Stimulated activated CD8-positive, alpha-beta memory T cell treated with anti-CD3 and anti-CD28 coated beads, Interleukin-4, amount 100 ng/mL, for 24 hours (primary cell): ENCODE data around the gene DAGLB.
"Not testable (repeated sequence)": the region's sequence is repeated elsewhere in the genome, so short reads cannot be mapped to it uniquely, and the experiment has no call there.

ENCODE experiments used
- DNase-seq: peaks from one replicate; pipeline ENCODE4 v3.0.0-alpha.2; 2020; ENCODE audit warnings: low read depth

The DAGLB gene, protein sequence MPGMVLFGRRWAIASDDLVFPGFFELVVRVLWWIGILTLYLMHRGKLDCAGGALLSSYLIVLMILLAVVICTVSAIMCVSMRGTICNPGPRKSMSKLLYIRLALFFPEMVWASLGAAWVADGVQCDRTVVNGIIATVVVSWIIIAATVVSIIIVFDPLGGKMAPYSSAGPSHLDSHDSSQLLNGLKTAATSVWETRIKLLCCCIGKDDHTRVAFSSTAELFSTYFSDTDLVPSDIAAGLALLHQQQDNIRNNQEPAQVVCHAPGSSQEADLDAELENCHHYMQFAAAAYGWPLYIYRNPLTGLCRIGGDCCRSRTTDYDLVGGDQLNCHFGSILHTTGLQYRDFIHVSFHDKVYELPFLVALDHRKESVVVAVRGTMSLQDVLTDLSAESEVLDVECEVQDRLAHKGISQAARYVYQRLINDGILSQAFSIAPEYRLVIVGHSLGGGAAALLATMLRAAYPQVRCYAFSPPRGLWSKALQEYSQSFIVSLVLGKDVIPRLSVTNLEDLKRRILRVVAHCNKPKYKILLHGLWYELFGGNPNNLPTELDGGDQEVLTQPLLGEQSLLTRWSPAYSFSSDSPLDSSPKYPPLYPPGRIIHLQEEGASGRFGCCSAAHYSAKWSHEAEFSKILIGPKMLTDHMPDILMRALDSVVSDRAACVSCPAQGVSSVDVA

DNA sequence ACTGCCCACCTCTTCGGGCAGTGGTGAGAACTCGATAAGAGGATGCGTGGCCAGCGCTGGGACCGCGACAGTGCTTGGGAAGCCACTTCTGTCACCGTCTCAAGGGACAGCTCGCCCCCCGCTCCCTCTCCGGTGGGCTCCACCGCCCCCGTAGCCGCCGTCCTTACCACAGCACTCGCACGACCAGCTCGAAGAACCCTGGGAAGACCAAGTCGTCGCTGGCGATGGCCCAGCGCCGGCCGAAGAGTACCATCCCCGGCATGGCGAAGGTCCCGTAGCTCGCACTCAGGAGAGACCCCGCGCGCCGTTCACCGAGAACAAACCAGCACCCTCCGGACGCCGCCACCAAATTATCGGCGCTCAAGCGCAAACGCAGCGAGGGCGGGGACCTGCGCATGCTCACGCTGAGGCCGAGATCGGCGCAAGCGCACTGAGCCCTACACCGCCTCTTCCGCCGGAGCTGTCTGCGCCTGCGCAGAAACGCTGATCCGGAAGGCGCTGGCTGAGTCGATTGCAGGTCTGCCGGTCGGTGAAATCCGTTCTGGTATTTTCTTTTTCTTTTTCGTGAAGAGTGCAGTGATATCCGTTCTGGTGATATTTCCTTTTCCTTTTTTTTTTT, at the start of gene DAGLB:
Gene DAGLB, minus strand, starts transcription at position 374 of the 619 bp plus-strand sequence. Its CDS starts 112 bp downstream, at position 262.
- DNase-seq = peak; percentile 94

DNA sequence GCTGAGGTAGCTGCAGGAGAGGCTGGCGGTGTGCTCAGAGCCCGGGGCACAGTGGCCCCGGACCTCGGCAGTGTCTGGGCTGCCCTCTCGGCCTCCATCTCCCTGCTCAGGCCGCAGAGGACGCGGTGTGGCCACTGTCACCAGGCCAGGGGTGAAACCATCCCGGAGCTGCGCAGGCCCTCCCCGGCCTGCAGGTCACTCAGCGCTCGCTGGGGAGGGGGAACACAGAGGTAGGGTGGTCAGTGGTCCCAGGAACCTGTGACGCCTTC, 49.8 kb upstream of the DAGLB start:
- DNase-seq = no peak

DNA sequence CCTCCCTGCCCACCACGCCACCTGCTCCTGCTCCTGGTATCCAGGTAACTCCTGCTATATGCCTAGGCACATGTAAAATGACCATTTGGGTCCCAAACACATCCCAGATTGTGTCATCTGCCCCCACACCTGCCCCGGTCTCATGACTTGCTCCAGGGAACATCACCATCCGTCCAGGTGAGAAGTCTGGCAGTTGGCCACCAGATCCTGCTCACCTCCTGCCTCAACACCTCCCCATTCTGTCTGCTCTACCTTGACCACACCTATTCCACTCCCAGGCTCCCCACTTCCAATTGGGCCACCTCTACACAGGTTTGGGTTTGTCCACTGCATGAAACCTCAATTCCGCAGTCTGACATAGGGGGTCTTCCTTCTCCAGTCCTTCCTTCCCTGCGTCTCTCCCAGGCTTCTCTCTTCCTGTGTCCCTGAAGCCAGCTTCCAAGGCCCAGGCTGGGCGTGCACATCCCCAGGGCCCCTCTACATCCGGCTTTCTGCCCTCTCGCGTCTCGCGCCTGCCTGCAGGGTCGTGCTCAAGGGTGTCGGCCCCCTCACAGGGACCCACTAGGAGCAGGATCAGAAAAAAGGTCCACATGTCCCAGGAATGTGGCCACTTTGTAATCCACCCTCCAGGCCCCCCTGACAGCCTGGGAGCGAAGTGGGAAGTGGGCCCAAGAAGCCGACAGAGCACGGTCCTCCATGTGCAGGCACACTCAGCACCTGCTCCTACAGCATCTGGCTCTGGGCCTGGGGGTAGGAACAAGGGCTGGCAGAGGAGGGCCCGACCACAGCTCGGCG, 49.3 kb upstream of the DAGLB start:
- DNase-seq = no peak

DNA sequence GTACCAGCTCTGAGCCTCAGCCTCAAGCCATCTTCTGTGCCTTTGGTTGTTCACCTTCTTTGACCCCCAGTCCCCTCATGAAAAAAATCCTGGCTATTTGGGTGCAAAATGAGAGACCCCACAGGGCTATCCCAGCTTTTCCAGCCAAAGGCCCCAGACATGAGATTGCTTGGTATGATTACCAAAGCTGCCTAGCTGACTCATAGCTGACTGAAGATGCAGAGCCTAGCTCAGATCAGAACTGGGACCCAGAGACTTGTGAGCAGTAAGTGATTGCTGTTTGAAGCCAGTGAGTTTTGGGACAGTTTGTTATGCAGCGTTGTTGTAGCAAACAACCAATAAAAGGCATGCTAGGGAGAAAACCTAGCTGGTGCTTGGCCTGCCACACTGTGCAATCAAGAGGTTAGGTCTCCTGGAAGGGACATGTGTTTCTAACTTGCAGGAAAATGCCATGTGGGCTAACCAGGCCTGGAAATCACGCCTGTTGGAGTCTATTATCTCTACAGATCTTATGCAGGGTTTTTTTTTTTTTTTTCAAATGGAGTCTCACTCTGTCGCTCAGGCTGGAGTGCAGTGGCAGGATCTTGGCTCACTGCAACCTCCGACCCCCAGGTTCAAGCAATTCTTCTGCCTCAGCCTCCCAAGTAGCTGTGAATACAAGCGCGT, 48.0 kb upstream of the DAGLB start:
- DNase-seq = no peak

DNA sequence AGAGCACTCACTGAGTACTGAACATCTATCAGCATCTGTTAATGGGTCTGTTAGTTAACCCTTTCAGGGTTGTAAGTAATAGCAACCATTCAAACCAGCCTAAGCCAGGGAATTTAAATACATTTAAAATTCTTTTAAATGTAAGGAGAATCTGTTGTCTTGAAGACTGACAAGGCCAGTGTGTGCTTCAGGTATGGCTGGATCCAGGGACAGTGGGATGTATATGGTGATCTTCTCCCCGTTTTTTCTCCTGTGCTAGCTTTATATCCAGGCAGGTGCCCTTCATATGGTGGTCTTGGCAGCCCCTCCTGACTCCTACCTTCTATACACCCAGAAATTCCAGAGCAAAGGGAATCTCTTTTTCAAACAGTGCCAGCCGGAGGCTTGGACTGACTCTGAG, 46.6 kb upstream of the DAGLB start:
- no peak for DNase-seq

DNA sequence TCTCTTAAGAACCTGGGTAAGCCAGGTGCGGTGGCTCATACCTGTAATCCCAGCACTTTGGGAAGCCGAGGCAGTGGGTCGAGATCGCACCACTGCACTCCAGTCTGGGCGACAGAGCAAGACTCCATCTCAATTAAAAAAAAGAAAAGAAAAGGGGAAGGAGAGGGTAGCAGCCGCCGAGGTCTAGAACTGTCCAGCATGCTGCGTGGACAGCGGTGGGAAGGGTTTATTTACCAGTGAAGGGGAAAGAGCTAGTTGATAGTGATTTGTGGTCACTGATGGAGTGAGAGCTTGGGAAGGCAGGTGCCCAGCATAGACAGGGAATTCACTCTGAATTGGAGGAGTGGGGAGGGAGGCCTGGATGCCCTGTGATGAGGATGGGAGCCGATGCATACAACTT, 43.4 kb upstream of the DAGLB start:
- no peak for DNase-seq

DNA sequence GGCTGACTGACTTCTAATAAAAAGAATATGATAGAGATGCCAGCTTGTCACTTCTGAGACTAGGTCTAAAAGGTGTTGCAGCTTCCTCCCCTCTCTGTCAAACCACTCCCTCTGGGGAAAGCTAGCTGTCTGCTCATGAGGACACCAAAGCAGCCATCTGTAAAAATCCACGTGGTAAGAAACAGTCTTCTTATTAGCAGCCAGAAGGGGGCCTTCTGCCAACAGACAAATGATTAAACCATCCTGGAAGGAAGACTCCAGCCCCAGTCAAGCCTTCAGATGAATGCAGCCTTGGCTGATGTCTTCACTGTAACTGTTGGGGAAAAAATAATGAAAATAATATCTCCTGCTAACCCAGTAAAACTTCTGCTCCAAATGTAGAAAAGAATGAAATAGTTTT, 41.9 kb upstream of the DAGLB start:
- no peak for DNase-seq

DNA sequence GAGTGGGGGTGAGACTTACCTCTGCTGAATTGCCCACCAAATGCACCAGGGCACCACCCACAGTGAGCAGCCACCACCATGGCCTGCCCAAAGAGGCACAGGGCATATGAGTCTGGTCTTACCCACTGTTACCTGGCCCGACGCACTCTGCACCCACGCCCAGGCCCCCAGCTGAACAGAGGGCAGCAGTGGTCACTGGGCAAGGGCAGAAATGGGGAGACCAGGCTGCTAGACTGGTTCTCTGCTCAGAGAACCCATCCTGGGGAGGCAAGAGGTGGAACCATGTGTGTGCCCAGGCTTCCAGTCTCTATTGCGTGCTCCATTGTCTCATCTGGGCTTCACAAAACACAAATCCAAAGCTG, 39.4 kb upstream of the DAGLB start:
- DNase-seq = no peak

DNA sequence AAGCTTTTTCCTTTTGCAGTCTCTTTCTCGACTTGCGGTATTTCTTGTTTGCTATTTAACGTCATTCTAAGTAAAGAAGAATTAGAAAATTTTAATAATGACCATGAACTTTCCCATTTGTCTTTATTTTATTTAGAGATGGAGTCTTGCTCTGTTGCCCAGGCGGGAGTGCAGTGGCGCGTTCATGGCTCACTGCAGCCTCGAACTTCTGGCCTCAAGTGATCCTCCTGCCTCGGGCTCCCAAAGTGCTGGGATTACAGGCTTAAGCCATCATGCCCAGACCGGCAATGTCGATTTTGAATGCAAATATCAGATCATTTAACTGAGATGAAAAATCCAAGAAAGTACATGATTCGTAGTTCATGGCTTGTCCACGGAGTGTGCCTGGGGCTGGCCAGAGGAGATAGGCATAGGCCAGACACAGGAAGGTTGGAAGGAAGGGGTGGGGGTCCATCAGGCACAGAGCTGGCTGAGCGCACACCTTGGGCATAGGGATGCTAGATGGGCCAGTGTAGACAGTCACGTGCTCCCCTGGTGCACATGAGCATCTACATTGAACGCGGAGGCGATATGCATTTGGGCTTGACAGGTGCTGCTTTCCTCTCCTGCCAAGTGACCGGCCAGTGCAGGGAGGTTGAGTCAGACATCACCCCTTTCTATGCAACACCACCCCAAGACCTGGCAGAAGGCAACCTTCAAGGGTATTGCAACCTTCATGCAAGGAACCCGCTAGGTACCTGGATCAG, 38.9 kb upstream of the DAGLB start:
- no peak for DNase-seq

DNA sequence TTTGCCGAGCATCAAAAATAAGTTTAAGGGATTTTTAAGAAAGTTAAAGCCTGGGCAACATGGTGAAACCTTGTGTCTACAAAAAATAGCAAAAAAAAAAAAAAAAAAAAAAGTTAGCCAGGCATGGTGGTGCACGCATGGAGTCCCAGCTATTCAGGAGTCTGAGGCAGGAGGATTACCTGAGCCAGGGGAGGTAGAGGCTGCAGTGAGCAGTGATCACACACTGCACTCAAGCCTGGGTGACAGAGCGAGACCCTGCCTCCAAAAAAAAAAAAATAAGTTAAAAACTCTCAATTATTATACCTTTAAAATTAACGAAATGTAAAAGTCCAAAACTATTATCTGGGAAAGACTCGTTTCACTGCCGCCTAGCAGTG, 35.0 kb upstream of the DAGLB start:
- DNase-seq = no peak

DNA sequence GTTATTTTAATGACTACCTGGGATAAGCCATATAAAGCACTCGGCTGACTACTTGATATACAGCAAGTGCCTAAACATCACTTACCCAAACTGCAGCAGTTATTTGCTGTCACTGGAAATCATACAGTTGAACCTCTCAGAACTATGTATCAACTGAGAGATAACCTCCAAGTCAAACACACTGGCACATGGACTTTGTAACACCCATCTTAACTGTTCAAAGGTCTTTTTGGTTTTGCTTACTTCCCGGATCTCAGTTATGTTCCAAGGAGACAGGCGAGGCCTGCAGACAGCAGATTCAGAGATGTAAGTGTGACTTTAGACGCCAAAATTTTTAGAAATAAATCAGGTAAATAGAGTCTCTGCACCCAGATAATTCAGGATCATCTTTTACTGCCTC, 34.6 kb upstream of the DAGLB start:
- DNase-seq = no peak

DNA sequence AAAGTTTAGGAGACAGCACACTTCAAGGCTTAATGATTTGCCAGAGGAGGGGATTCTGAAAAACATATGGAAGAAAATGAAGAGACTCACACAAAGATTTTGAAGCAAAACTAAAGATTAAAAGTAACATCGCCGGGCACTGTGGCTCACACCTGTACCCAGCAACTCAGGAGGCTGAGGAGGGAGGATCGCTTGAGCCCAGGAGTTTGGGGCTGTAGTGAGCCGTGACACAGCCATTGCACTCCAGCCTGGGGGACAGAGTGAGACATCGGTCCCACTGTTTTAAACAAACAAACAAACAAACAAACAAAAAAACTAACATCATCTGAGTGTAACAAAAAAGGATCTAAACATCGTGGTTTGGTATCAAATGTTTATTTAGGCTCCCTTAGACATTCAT, 33.7 kb upstream of the DAGLB start:
- DNase-seq = no peak

DNA sequence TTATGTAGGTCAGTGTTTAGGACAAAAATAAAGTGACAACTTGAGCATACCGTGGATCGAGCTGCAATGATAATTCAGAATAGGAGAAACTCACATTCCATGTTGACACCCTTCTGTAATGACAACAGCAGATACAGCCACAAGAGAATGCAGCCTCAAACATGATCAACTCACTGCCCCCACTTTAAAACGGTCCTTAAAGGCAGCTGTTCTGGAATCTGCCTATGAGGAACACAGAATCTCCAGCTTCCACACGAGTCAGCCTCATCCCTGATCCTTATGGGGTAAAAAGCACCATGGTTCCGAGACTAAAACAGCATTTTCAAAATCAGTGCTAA, 32.5 kb upstream of the DAGLB start:
- DNase-seq = no peak

DNA sequence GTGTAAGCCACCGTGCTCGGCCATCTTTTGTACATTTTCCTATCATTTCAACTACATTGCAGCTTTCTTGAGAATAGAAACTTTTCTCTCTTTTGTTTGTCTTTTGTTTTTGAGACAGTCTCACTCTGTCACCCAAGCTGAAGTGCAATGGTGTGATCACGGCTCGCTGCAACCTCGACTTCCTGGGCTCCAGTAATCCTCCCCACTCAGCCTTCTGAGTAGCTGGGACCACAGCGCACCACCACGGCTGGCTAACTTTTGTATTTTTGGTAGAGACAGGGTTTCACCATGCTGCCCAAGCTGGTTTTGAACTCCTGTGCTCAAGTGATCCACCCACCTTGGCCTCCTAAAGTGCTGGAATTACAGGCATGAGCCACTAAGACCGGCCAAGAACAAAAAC, 31.3 kb upstream of the DAGLB start:
- DNase-seq = peak; percentile 18

DNA sequence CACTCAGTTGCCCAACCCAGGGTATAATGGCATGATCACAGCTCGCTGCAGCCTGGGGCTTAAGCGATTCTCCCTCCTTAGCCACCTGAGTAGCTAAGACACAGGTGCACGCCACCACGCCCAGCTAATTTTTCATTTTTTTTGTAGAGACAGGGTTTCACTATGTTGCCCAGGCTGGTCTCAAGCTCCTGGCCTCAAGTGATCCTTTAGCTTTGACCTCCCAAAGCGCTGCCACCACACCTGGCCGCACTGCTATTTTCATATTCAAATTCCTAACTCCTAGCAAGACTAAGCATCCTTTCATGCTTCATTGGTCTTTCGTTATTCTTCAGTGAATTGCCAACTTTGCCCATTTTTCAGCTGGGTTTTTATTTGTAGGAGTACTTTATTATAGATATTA, 30.4 kb upstream of the DAGLB start:
- no peak for DNase-seq

DNA sequence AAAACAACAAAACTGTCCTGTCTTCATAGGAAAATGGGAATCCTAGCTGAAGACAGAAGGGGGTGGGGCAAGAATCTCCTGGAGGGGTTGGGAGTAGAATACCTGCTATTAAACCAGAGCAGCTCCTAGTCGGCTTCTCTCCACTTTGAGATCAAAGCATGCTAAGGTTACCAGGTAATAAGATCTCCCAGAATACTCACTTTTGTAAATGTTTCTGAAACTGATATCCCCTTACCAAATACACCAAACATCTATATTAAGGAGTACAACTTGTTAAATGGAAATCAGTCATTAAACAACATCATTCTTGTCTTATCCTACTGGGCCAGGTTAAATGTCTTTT, 29.5 kb upstream of the DAGLB start:
- no peak for DNase-seq

DNA sequence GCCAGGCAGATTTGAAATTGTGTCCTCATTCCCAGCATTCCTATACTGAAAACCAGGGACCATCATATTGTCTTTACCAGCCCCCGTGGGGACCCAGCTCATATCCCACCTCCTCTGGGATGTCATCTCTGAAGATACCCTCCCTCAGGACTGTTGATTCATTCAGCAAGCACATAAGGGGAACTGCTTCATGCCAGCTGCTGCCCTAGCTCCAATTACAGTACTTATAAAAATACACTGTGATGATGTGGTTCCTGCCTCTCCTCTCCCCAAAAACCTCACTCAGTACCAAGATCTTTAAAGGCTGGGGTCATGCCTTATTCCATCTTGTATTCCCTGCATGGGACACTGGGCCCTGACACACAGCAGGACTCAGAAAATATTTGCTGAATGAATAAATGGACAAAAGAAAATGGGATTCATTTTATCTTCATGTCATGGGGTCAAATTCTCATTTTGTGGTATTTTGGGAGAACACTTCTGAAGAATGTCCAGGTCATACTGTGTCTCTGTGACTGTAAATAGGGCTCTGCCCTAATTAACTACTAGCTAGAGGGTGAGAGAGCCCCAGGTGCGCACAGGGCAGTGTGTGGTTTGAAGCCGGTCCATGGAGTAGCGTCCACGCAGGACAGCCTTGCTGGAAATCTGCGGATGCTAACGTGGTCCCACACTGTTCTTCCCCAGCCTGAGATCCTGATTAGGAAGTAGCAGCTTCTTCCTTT, 29.0 kb upstream of the DAGLB start:
- no peak for DNase-seq

DNA sequence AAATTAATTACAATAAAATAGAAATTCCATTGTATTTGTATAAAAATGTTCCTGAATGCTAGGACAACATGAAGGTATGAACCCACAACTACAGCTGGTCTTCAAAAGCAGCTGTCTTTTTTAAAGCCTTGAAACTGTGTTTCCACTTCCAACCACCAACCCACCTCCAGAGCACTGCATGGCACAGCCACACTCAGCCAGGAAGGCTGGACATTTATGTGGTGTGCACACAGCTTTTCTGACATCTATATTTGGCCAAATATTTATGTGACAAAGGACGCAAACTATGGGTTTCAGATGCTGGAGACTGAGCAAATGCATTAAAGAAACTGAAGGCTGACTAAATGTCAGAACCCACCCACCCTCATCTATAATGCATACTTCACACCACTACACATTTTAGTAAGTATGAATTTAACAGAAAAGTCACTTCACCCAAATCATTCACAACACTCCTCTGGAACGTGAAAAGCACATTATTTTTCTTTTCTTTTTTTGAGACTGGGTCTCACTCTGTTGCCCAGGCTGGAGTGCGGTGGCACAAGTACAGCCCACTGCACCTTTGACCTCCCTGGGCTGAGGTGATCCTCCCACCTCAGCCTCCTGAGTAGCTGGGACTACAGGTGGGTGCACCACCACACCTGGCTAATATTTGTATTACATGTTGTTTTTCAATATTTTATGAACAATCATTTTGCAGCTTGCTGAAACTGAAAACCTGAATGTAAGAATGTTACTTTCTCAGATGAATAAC, 27.9 kb upstream of the DAGLB start:
- DNase-seq = no peak

DNA sequence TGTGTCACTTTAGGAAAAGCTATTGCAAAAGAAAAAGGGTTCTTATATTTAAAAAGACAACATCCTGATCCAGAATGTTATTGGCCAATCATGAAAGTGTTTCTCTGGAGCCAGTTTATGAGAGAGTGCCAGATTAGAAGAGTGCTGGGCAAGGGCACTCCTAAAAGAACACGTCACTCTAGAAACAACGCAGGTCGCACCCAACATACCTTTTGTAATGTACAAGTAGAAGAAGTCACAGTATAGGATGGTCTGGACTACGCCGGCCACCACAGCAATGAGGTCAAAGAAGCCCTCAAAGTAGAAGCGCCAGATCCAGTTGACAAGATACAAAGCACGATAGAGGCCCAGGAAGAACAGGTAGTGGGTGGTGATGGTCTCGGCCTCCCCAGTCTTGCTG, 18.1 kb upstream of the DAGLB start:
- no peak for DNase-seq

DNA sequence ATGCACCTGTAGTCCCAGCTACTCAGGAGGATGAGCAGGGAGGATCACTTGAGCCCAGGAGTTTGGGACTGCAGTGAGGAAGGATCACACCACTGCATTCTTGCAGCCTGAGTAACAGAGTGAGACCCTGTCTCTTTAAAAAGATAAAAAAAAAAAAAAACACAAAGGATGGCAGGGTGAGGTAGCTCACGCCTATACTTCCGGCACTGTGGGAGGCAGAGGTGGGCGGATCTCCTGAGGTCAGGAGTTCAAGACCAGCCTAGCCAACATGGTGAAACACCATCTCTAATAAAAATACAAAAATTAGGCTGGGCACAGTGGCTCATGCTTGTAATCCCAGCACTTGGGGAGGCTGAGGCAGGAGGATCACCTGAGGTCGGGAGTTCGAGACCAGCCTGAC, 15.9 kb upstream of the DAGLB start:
- DNase-seq = not testable (repeated sequence)
